ENCODE results near the gene WDR74. TPM values are rescaled to one million over a fixed set of nuclear protein-coding genes. Genes with fewer than 3 reads are reported as not detected.

Gene WDR74
- total RNA-seq, 1 donor, result 34.0 TPM

DNA sequence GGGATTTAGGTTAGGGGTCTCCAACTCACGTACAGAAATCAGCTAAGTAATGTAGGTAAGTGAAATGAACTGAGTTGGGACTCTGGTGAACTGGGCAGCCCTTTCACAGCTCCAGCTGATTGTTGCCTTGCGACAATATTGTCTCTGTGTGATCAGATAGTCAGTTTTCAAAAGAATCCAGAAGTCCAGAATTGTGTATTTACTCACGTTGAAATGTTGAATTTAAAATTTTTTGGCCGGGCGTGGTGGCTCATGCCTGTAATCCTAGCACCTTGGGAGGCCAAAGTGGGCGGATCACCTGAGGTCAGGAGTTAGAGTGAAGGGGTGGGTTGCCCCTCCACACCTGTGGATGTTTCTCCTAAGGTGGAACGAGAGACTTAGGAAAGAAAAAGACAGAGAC lies 18.8 kb upstream of the WDR74 start:
- TF ChIP-seq, protein P1, sequence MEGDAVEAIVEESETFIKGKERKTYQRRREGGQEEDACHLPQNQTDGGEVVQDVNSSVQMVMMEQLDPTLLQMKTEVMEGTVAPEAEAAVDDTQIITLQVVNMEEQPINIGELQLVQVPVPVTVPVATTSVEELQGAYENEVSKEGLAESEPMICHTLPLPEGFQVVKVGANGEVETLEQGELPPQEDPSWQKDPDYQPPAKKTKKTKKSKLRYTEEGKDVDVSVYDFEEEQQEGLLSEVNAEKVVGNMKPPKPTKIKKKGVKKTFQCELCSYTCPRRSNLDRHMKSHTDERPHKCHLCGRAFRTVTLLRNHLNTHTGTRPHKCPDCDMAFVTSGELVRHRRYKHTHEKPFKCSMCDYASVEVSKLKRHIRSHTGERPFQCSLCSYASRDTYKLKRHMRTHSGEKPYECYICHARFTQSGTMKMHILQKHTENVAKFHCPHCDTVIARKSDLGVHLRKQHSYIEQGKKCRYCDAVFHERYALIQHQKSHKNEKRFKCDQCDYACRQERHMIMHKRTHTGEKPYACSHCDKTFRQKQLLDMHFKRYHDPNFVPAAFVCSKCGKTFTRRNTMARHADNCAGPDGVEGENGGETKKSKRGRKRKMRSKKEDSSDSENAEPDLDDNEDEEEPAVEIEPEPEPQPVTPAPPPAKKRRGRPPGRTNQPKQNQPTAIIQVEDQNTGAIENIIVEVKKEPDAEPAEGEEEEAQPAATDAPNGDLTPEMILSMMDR (IDR thresholded peaks at IDR 0.05; ENCODE audit: extremely low read depth, low read depth, low read length), result no peak
- H3K27ac ChIP-seq (ENCODE audit: low read depth, low read length), result no peak overlapping the region
- H3K36me3 ChIP-seq (ENCODE audit: insufficient read depth, low read length), result peaks cover 20% of the 10 kb centered on the region
- H3K27me3 ChIP-seq (ENCODE audit: insufficient read depth, low read length), result no peaks in the 10 kb centered on the region
- no peak overlapping the region for H3K4me2 ChIP-seq (ENCODE audit: insufficient read depth, low read length)
- peaks cover 24% of the 10 kb centered on the region for H4K20me1 ChIP-seq (ENCODE audit: insufficient read depth, low read length)
- peaks cover 34% of the 10 kb centered on the region for H3K79me2 ChIP-seq (ENCODE audit: insufficient read depth, low read length)
- DNase-seq (ENCODE audit: insufficient read length, low spot score, missing footprints), result no peak
- no peaks in the 10 kb centered on the region for H3K9me3 ChIP-seq (ENCODE audit: low read depth, low read length)
- no peak overlapping the region for H2AFZ ChIP-seq (ENCODE audit: low read length)
- peaks cover 27% of the 10 kb centered on the region for H3K4me1 ChIP-seq (ENCODE audit: insufficient read depth, low read length)
- H3K4me3 ChIP-seq (ENCODE audit: insufficient read depth, low read length), result no peak overlapping the region

DNA sequence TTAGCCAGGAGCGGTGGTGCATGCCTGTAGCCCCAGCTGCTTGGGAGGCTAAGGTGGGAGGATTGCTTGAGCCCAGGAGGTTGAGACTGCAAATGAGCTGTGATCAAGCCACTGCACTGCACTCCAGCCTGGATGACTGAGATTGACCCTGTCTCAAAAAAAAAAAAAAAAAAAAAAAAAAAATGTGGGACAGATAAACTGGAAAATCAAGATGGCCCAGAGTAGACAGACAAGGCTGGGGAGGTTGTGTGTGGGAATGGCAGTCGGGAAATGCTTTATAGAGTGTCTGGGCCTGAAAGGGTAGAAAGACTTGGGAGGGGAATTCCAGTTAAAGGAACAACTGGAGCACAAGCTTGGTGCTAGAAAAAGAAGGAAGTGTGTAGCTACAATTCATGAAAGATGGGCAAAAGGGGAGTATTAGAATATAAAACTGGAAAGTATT lies 18.2 kb upstream of the WDR74 start:
- TF ChIP-seq, protein P1 (IDR thresholded peaks at IDR 0.05; ENCODE audit: extremely low read depth, low read depth, low read length), result no peak
- H3K4me3 ChIP-seq (ENCODE audit: insufficient read depth, low read length), result no peak overlapping the region
- peaks cover 32% of the 10 kb centered on the region for H3K4me1 ChIP-seq (ENCODE audit: insufficient read depth, low read length)
- H3K9me3 ChIP-seq (ENCODE audit: low read depth, low read length), result no peaks in the 10 kb centered on the region
- peak overlapping the region; percentile 22 for H2AFZ ChIP-seq (ENCODE audit: low read length)
- H3K27me3 ChIP-seq (ENCODE audit: insufficient read depth, low read length), result no peaks in the 10 kb centered on the region
- H4K20me1 ChIP-seq (ENCODE audit: insufficient read depth, low read length), result peaks cover 30% of the 10 kb centered on the region
- peaks cover 27% of the 10 kb centered on the region for H3K36me3 ChIP-seq (ENCODE audit: insufficient read depth, low read length)
- no peak overlapping the region for H3K4me2 ChIP-seq (ENCODE audit: insufficient read depth, low read length)
- no peak overlapping the region for H3K27ac ChIP-seq (ENCODE audit: low read depth, low read length)
- H3K79me2 ChIP-seq (ENCODE audit: insufficient read depth, low read length), result peaks cover 36% of the 10 kb centered on the region
- DNase-seq (ENCODE audit: insufficient read length, low spot score, missing footprints), result peak; percentile 56

DNA sequence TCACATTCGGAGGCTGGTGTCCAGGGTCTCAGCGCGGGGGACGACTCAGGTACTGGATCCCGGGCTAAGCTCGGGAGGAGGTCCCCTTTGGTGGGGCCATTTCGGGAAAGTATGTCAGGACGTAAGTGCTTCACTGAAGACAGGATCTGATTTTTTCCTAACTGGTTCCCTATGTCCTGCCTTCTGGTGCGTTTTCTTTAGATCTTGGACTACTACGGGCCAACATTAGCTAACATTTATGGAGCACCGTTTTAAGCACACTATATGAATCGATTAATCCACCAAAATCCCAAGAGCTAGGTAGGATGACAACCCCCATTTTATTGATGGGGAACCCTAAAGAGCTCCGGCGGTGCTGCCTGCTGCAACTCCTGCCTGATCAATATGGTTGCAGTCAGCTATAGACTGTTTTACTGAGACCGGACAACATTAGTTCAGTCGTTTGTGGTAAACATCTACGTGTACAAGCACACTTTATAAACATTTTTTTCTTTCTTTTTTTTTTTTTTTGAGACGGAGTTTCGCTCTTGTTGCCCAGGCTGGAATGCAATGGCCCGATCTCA lies 17.0 kb upstream of the WDR74 start:
- Histone ChIP-seq H3K9me3 (ENCODE audit: low read depth, low read length) (no peaks in the 10 kb centered on the region), H3K27ac (ENCODE audit: low read depth, low read length) (peak overlapping the region; percentile 76), H3K36me3 (ENCODE audit: insufficient read depth, low read length) (peaks cover 37% of the 10 kb centered on the region), H3K4me3 (ENCODE audit: insufficient read depth, low read length) (peak overlapping the region; percentile 100), H3K27me3 (ENCODE audit: insufficient read depth, low read length) (no peaks in the 10 kb centered on the region), H3K79me2 (ENCODE audit: insufficient read depth, low read length) (peaks cover 36% of the 10 kb centered on the region), H3K4me2 (ENCODE audit: insufficient read depth, low read length) (peak overlapping the region; percentile 94), H2AFZ (ENCODE audit: low read length) (peak overlapping the region; percentile 95), H3K4me1 (ENCODE audit: insufficient read depth, low read length) (peaks cover 32% of the 10 kb centered on the region), H4K20me1 (ENCODE audit: insufficient read depth, low read length) (peaks cover 40% of the 10 kb centered on the region)
- DNase-seq (ENCODE audit: insufficient read length, low spot score, missing footprints), result peak; percentile 82
- TF ChIP-seq, protein P1 (IDR thresholded peaks at IDR 0.05; ENCODE audit: extremely low read depth, low read depth, low read length), result no peak

DNA sequence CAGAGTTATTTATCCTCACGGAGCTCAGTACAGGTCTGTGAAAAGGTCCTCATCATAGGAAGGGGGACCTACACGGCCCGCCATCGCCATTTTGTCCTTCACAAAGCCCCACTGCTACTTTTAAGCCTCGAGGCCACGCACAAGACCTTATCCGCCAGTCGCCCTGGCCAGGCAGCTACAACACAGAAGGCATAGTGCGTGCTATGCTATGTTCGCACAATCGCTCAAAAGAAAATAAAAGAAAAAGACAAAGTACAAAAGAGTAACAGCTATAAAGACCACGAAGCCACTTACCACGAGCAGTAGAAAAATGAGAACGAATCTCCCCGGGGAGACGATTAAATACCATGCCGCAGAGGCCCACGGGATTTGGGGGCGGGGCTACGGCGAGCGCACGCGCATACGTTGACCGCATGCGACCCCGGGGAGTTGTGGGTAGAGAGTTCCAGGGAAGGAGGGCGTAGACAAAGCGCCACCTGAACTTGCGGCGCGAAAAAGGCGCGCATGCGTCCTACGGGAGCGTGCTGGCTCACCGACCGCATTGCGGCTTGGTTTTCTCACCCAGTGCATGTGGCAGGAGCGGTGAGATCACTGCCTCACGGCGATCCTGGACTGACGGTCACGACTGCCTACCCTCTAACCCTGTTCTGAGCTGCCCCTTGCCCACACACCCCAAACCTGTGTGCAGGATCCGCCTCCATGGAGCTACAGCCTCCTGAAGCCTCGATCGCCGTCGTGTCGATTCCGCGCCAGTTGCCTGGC lies 16.4 kb upstream of the WDR74 start:
- TF ChIP-seq, protein P1 (IDR thresholded peaks at IDR 0.05; ENCODE audit: extremely low read depth, low read depth, low read length), result no peak
- Histone ChIP-seq H4K20me1 (ENCODE audit: insufficient read depth, low read length) (peaks cover 40% of the 10 kb centered on the region), H3K27ac (ENCODE audit: low read depth, low read length) (peak overlapping the region; percentile 76), H3K4me3 (ENCODE audit: insufficient read depth, low read length) (peak overlapping the region; percentile 100), H3K4me1 (ENCODE audit: insufficient read depth, low read length) (peaks cover 32% of the 10 kb centered on the region), H3K9me3 (ENCODE audit: low read depth, low read length) (no peaks in the 10 kb centered on the region), H3K79me2 (ENCODE audit: insufficient read depth, low read length) (peaks cover 36% of the 10 kb centered on the region), H3K36me3 (ENCODE audit: insufficient read depth, low read length) (peaks cover 37% of the 10 kb centered on the region), H2AFZ (ENCODE audit: low read length) (peak overlapping the region; percentile 95), H3K4me2 (ENCODE audit: insufficient read depth, low read length) (peak overlapping the region; percentile 94), H3K27me3 (ENCODE audit: insufficient read depth, low read length) (no peaks in the 10 kb centered on the region)
- peak; percentile 94 for DNase-seq (ENCODE audit: insufficient read length, low spot score, missing footprints)
